NOMO-1 (cell line): Measurements from ENCODE around the gene ACTA2.

Source experiments
- DNase-seq, 2 experiments: peaks; one replicate each; lab custom pipeline; 2025; ENCODE audit not compliant: unreplicated experiment in 2 of 2; lab: John Stamatoyannopoulos, UW

ACTA2 gene

DNA sequence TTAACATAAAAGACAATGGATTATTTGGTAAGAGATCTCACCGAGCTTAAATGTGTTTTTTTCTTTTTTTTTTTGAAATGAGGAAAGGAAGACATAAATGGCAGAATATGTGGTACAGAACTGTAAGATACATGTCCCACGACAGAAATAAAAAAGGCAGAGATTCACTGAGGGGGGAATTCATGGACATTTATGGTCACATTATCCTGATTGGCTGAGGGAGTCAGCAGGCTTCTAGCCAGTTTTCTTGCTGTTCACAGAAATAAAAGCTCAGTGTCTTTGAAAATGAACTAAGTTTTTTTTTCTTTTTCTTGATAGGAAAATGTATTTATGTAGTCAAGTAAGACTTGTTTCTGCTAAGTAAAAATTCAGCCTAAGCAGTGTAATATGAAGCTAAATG, 29.8 kb upstream of the ACTA2 start:
- DNase-seq: no peak

DNA sequence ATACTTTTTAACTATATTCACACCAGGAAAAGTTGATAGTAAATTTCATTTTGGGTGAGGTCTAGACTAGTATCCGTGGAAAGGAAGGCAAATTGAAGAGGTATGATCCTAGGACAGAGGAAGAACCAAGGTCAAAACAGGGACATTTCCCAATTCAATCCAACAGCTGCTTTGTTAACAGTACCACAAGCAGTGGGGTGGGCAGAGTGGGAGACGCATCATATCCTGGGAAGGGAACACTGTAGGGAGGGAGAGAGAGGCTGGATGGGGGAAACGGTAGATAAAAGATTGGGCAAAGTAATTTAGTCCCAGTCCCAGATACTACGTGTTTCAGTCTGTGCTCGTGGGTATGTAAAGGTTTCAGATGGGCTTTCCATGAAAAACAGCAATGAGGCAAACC, 28.9 kb upstream of the ACTA2 start:
- DNase-seq: no peak

DNA sequence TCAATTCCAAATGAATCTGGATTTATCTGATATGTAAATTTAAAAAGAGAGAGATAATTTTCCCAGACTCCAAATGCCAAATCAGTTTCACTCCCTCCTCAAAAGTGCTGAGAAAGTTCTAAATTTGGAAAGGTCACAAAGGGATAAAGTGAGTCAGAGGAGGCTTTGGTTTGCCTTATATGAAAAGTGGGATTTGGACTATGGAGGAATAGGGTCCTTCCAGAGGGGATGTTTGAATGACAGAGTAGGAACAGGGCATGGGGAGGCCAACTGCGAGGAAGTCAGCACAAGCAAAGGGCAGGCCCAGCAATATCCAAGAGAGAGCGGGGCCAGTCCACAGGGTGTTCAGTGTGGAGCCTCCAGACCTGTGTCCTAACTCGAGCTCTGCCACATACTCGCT, 28.2 kb upstream of the ACTA2 start:
- no peak for DNase-seq

DNA sequence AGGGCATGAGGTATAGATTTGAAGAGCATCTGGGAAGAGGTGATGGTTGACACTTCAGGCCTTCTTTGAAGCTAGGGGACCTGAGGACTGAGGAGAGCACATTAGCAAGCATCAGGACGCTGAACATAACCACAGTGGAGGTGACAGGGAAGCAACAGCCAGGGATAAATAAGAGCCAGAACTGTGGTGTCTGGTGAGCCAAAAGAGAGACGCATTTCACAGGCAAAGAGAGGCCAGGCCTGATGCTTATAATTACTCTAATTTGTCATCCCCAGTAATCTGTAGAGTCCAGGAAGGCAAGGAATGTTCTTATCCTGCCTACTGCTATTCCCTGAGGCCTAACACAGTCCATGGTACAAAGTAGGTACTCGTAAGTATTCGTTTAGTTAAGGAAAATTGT, 27.7 kb upstream of the ACTA2 start:
- DNase-seq: no peak

DNA sequence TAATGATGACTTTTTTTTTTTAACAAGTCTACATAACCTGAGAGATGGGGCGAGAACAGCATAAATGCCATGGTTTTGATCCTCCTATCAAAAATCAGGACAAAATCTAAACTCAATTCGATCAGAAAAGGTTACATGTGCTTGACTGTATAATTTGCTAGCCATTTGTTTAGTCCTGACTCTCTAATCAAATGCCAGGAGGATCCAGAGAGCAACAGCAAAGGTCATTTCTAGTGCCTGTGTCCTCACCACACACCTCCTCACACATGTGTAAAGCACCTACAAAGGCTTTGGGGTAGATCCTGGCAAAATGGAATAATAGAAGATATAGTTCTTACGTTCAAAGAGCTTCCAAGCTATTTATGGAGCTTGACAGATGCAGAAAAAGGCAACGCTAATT, 27.0 kb upstream of the ACTA2 start:
- no peak for DNase-seq

DNA sequence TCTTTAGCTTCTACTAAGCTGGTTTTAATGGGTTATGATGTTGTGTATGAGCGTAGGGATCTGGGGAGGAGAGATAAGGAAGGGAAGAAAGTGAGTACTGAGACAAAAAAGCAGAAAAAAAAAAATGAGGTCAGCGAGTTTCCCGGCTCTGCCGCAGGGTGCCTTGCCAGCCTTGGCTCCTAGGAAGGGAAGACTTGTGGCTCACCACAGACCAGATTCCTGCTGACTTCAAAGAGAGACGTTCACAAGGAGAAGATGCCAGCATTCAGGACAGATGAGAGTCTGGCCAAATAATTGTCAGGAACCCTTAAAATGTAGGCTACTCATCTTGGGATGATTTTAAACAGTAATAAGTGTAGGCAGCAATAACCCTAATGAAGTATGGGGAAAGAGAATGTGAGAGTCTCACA, 26.6 kb upstream of the ACTA2 start:
- no peak for DNase-seq

DNA sequence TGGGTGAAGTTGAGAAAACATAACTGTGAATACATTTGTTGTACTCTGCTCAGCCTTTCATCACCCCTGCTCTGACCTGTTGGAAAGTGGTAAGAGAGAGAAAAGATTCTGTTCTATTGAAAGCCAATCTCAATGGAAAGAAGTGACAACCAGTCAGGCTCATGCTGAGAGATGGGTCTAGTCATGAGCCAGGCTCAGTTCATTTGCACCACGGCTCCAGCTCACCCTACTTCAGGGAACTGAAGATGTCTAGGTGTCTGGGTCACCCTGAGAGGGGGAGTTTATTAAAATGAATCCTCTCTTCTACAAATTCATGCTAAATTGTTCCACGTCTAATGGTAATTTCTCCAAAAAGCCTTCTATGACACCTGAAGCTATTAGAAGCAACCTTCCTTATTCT, 25.9 kb upstream of the ACTA2 start:
- no peak for DNase-seq

DNA sequence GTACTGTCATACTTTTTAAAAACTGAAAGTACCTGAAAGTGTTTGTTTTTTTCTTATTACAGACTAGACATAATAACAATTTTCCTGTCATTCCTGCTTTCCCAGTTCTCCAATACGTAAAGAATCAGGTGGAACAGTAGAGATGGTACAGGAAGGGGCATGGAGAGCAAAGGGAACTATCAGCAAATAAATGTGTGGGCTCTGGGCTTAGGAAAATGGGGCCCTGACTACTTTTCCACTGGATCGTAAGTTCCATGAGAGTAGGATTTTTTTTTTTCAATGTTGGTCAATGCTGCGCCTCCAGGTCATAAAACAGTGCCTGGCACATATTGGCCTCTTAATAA, 22.8 kb upstream of the ACTA2 start:
- no peak for DNase-seq

DNA sequence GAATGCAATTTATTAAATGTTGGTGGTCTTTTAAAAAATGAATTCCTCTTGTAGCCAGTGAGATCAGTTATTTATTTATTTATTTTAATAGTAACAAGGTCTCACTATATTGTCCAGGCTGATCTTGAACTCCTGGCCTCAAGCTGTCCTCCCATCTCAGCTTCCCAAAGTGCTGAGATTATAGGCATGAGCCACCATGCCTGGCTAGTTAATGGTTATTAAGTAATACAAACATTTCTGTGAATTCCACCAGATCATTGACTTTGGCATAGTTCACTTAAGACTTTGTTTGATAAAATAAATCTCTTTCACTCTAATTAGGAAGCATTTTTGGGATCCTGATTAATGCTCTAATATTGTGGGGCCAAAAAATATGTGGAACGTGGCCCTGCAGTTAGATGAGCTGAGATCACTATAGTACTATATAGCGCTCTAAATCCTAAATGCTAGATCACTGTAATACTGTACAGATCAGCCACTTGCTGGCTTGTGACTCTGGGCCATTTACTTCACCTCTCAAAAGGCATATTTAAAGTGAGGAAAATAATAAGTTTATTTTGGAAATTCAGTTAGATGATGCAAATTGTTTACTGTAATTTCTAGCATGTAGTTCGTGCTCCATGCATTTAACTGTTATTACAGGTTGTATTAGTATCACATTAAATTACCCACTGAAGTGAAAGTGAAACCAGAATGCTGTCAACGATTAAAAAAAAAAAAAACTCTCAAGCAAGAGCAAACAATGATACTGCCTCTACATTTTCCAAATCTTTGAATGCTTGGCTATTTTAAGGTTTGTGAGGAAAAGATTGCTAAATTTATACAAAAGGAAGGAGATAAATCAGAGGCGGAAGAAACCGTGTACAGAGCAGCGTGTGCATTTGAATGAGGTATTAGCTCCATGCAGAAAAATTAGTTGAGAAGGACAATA, 22.1 kb upstream of the ACTA2 start:
- peak in 1 of 2 experiments; percentile 48 for DNase-seq

DNA sequence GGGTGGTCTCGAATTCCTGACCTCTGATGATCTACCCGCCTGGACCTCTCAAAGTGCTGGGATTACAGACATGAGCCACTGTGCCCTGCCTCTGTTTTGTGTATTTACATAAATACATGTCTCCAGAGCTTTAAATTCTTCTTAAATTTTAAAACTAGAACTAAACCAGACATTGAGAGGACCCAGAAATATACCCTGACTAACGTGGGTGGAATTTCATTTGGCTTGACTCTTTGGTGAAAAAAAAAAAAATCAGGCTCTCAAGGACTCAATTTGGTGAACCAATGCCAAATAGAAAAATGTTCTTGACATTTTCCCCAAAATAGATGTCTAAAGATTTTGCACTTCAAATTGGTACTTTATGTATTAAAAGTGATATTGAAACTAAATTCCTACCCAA, 21.4 kb upstream of the ACTA2 start:
- DNase-seq: no peak

DNA sequence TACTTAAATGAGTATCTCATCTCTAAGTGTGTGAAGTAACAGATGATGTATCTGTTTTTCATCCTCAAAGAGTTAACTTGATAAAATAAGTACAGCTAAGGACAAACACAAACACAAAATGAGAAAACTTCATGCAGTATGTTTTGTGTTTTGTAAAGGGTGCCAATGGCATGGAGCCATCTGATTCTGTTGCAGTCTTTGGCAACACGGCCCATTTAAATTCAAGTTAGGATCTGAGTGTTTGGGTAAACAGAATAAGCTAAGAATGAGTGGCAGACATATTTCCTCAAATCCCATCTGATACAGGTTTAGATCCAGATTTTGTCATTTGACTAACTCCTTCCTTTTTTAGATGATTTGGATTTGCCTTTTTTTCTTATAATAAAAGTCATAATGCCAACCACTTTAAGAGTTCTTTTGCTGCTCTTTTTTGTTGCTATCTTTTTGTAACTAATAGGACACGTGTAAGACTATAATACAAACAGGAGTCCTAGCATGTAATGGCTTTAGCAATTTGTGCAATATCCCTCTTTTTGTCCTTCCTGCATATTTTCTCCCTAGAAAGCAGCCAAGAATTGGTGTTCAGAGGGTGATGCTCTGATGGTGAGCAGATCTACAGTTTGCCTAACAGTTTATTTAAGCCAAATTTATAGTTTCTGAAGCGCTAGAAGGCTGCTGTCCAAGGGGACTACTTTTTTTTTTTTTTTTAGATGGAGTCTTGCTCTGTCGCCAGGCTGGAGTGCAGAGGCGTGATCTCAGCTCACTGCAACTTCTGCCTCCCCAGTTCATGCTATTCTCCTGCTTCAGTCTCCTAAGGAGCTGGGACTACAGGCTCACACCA, 18.9 kb upstream of the ACTA2 start:
- no peak for DNase-seq

DNA sequence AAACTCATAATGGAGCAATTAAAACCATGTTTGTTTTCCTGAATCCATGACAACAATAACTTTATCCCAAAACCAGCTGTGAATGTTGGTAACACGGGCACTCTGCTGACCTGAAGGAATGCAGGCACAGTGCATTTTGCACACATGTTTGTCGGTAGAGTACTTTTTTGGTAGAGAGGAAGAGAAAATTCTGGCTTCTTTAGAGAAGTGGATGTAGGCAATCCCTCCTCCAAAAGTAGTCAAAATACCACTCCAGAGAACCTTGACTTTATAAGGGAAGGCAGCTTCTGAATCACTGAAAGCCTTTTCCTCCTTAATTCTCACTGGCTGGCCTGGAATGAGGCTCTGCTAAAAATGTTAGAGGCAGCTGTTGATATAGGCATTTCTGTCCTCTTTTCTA, 15.8 kb upstream of the ACTA2 start:
- no peak for DNase-seq

DNA sequence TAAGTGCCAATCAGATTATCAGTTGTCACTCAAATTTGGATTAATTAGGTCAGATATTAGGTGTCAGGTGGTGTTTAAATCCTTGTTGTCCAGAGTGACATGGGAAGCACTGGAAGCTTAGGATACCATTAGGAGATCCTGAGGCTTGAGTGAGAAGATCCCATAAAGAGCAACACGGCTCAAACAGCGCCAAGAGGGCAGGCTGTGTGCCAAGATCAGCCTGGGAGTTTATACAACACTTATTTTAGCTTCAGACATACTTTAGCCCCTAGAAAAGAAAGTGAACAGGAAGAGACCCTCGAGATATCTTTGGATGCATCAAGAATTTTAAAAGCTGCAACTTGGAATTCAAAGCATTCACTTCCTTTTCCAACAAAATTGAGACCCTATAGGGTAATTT, 14.2 kb upstream of the ACTA2 start:
- no peak for DNase-seq

DNA sequence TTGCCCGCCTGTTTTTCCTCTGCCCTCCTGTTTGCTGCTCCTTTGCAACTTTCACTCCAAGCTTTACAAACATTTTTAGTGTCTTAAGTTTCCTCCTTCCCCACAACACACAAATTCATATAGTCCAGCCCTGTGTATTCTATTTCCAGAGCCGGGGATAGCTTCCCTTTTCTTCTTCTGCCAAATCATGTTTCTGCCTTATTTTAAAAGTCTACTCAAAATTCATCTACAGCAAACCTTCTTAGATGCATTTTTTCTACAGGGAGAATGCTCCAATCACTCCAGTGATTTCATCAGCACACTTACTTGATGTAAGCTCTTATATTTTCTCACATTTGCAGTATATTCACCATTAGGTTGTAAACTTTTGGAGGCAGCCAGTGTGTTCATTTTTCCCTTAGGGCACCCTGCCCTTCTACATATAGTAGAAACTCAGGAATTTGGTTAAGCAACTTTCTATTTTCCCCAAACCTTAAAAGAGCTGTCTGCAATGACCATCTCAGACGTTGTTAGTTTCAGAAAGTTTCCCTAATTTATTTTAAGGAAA, 12.4 kb upstream of the ACTA2 start:
- peak in 1 of 2 experiments; percentile 28 for DNase-seq

DNA sequence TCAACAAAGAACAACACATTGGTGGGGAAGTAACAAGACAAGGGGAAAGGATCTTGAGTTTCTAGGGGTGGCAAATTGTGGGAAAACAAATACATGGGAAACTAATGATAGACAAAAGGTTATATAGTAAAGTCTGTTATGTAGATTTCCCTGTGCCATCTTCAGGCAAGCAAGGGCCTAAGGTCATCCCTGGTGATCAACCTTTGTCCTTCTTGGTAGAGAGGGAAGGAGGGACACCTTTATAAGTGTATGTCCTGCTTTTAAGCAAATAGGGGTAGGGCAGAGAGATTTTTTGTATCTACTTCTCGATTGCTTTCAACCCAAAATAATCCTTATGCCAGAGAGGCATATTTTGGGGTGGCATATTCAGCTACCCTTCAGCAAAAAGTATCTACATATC, 11.8 kb upstream of the ACTA2 start:
- DNase-seq: no peak

DNA sequence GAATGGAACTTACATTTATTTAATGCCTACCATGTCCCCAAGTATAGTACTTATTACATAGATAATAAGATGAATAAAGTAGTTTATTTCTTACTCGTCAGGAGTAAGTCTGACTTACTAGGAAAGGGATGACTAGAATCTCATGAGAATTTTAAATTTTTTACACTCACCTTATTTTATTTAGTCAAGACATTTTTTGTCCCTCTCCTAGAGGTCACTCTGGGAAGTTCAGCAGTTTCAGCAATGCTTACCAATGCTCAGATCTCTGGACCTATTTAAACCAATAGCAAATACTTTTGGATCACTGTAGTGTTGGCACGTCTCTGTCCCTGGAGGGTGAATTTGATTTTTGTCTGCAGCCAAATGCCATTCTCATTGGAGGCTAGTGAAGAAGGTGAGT, 10.7 kb upstream of the ACTA2 start:
- DNase-seq: no peak

DNA sequence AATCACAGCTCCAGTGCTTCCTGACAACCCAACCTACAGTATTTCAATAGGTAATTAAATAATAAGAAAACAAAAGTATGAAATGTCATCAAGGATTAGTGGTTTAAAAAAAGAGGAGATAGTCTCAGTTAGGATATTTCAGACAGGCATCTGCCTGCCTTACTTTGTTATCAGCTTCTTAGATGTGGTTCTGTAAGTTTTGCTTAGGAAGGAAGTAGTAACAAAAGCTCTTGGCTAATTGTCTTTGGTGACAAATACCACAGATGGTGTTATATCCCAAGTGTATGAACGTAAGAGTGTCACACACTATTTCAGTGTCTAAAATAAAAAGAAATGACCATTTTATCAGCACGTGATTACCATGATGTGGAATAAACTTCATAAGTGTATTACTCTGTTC, 9.8 kb upstream of the ACTA2 start:
- DNase-seq: peak in 1 of 2 experiments; percentile 47

DNA sequence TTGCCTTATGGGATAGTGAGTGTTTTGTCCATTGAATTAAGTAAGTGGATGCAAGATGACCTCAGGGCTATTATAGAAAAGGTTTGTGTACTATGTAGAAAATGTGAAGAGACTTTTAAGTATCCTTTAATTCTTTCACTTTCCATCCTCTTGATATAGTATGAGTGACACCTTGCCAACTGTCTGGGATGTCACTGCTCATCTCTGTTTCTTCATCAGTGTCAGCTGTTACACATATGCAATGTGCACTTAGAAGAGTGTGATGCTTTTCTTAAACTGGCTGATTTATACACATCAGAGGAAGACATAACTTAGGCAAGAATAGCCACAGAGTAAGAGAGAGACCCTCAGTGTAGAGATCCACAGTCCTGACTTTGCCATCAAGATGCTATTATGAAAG, 8.7 kb upstream of the ACTA2 start:
- no peak for DNase-seq

DNA sequence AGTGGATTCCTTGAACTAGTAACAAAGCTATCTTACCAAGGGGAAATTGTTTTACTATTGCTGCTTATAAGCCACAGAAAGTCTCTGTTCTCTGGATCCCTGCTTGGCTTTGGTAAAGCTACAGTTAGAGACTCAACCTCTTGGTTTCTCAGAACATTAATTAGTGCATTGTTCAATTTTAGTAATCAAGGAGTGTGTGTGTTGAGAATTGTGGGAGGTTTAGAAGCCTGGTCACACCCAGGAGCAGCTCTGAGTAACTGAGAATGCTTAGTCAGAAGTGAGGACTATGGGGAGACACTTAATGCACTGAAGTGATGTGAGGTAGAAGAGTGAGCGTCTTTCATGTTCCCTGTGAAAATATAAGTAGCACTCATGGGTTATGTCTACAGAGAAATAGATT, 8.2 kb upstream of the ACTA2 start:
- DNase-seq: no peak

DNA sequence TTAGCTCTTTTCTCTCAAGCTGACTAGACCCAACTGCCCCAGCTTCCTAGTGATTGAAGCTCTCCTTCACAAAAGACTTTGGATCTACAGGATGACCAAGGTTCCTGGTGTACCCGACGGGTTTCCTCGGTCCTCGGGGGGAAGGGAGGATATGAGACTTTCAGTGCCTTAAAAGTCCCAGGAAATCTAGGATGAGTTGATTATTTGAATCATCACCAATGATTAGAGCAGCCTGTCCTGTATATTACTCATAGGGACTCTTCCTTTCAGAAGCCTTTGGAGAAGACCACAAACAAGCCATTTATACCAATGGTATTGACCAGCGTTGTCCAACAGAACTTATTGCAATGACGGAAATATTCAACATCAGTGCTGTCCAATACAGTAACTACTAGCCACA, 6.1 kb upstream of the ACTA2 start:
- no peak for DNase-seq

DNA sequence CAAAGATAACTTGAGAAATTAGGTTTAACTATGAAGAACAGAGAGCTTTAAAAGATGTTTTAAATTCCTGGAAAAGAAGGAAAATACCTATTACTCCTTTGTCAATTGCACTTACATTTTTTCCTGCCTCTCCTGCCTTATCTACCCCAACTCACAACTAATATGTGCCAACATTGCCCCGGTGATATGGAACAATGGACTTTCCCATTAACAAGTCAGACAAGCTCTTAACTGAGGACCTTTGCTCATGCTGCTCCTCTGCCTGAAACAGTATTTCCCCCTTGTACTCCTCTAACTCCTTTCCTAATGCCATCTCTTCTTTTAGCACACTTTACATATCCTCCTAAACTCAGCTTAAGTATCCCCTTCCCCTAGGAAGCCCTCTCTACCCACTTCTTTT, 4.8 kb upstream of the ACTA2 start:
- no peak for DNase-seq
